GM23338 (cell line): Measurements from ENCODE around the gene EDN2. TPM values are rescaled to one million over a fixed set of nuclear protein-coding genes. Genes with fewer than 3 reads are reported as not detected.
A peak's percentile ranks its signal among the peaks of the same experiment; 100 is the strongest.

Experiments used
- ATAC-seq: fragments of 200-7000 bp; cut with Tn5 transposase; 3 replicates; pipeline ENCODE4 v1.9.1; 2020
- DNase-seq: peaks from one replicate; pipeline ENCODE4 v3.0.0-alpha.2; 2015; ENCODE audit warnings: low spot score
- H2AFZ ChIP-seq: fragments of 200-600 bp; sonication (generic); 2 replicates; pipeline ENCODE4 v1.8.0; 2016; ENCODE audit warnings: antibody characterized with exemption, mild to moderate bottlenecking, moderate library complexity
- H3F3A ChIP-seq: fragments of 200-600 bp; sonication (generic); replicated peaks from 2 replicates; pipeline ENCODE4 v1.8.0; 2017; ENCODE audit warnings: antibody characterized with exemption, mixed run types, low read depth
- H3K27ac ChIP-seq: fragments of 200-600 bp; sonication (generic); 2 replicates; pipeline ENCODE4 v1.6.1; 2016; ENCODE audit warnings: low read depth
- H3K27me3 ChIP-seq: fragments of 200-600 bp; sonication (generic); 2 replicates; pipeline ENCODE4 v1.8.0; 2016; ENCODE audit warnings: mild to moderate bottlenecking, mixed run types, moderate library complexity; ENCODE audit not compliant: insufficient read depth
- H3K36me3 ChIP-seq: fragments of 200-600 bp; sonication (generic); 2 replicates; pipeline ENCODE4 v1.8.0; 2016; ENCODE audit warnings: mild to moderate bottlenecking; ENCODE audit not compliant: insufficient read depth
- H3K4me1 ChIP-seq: fragments of 200-600 bp; sonication (generic); 2 replicates; pipeline ENCODE4 v1.8.0; 2016; ENCODE audit warnings: mild to moderate bottlenecking, moderate library complexity; ENCODE audit not compliant: insufficient read depth
- H3K4me2 ChIP-seq: fragments of 200-600 bp; sonication (generic); 2 replicates; pipeline ENCODE4 v1.7.1; 2017; ENCODE audit warnings: mixed run types
- H3K4me3 ChIP-seq: fragments of 200-600 bp; sonication (generic); 2 replicates; pipeline ENCODE4 v1.6.1; 2016; ENCODE audit warnings: mixed run types
- H3K79me2 ChIP-seq: fragments of 200-600 bp; sonication (generic); replicated peaks from 2 replicates; pipeline ENCODE4 v1.8.0; 2017; ENCODE audit warnings: mild to moderate bottlenecking; ENCODE audit not compliant: insufficient read depth
- H3K9me2 ChIP-seq: fragments of 200-600 bp; sonication (generic); 2 replicates; pipeline ENCODE4 v1.8.0; 2017; ENCODE audit not compliant: insufficient read depth
- H4K20me1 ChIP-seq: fragments of 200-600 bp; sonication (generic); replicated peaks from 2 replicates; pipeline ENCODE4 v1.8.0; 2017; ENCODE audit warnings: mild to moderate bottlenecking; ENCODE audit not compliant: insufficient read depth
- H3K27ac Mint-ChIP-seq: 2 replicates; pipeline ENCODE4 v1.8.0; 2020; ENCODE audit warnings: inconsistent platforms, mild to moderate bottlenecking, moderate library complexity, mixed read lengths
- H3K27me3 Mint-ChIP-seq: 3 replicates; pipeline ENCODE4 v1.8.0; 2022; ENCODE audit warnings: low read depth, mild to moderate bottlenecking, moderate library complexity, mixed read lengths, inconsistent platforms; ENCODE audit not compliant: insufficient read depth, poor library complexity
- H3K36me3 Mint-ChIP-seq: 3 replicates; pipeline ENCODE4 v1.8.0; 2021; ENCODE audit warnings: low read depth, mild to moderate bottlenecking, inconsistent platforms, moderate library complexity, mixed read lengths
- H3K4me1 Mint-ChIP-seq: 3 replicates; pipeline ENCODE4 v1.8.0; 2020; ENCODE audit warnings: mild to moderate bottlenecking, inconsistent platforms, mixed read lengths
- H3K4me3 Mint-ChIP-seq: 3 replicates; pipeline ENCODE4 v1.8.0; 2021; ENCODE audit warnings: moderate library complexity, mild to moderate bottlenecking, inconsistent platforms, mixed read lengths
- H3K9me3 Mint-ChIP-seq: 3 replicates; pipeline ENCODE4 v1.8.0; 2020; ENCODE audit warnings: moderate library complexity, mild to moderate bottlenecking, inconsistent platforms, mixed read lengths
- CREB1 ChIP-seq: fragments of 250-450 bp; sonication (Bioruptor Pico); IDR thresholded peaks from 2 replicates; pipeline ENCODE4 v1.5.0; 2020; ENCODE audit warnings: low read depth, mild to moderate bottlenecking, moderate library complexity
- CTCF ChIP-seq, 2 experiments: fragments of 200-600 bp in 1 of 2; sonication (generic) in 1 of 2; conservative IDR thresholded peaks; 2 replicates each; pipeline versions ENCODE4 v1.5.1 to v1.6.1; 2016 to 2017; ENCODE audit warnings: antibody characterized with exemption in 2 of 2, low read depth in 2 of 2, mild to moderate bottlenecking in 2 of 2, moderate library complexity in 1 of 2
- ETS1 ChIP-seq: IDR thresholded peaks from 2 replicates; pipeline ENCODE4 v1.6.1; 2016; ENCODE audit warnings: antibody characterized with exemption
- EZH2phosphoT487 ChIP-seq: fragments of 200-600 bp; sonication (generic); IDR thresholded peaks from one replicate; pipeline ENCODE4 v1.8.1; 2018; ENCODE audit warnings: antibody characterized with exemption; ENCODE audit not compliant: unreplicated experiment
- JUNB ChIP-seq: IDR thresholded peaks from one replicate; pipeline ENCODE4 v1.6.1; 2016; ENCODE audit warnings: antibody characterized with exemption; ENCODE audit not compliant: unreplicated experiment
- NANOG ChIP-seq: IDR thresholded peaks from 2 replicates; pipeline ENCODE4 v1.6.1; 2016; ENCODE audit warnings: antibody characterized with exemption, borderline replicate concordance
- POLR2AphosphoS5 ChIP-seq: IDR thresholded peaks from 2 replicates; pipeline ENCODE4 v1.6.1; 2016; ENCODE audit warnings: antibody characterized with exemption, low read depth
- REST ChIP-seq: IDR thresholded peaks from one replicate; pipeline ENCODE4 v1.6.1; 2018; ENCODE audit warnings: antibody characterized with exemption; ENCODE audit not compliant: unreplicated experiment
- ZNF114 ChIP-seq: fragments of 250-450 bp; sonication (Bioruptor Pico); IDR thresholded peaks from 2 replicates; pipeline ENCODE4 v1.5.0; 2020; ENCODE audit warnings: mild to moderate bottlenecking, moderate library complexity
- polyA plus RNA-seq: library from polyadenylated mRNA; unstranded; fragments of >200 nt; fragmentation: Nextera tagmentation; extraction: Ambion mirVana; gene quantifications from 2 replicates; pipeline ENCODE4 v1.2.1, GENCODE V29; 2016
- total RNA-seq: library from RNA; depleted of rRNA; stranded (reverse); fragments of >200 nt; shearing (Covaris generic); gene quantifications from 2 replicates; pipeline ENCODE4 v1.2.3, GENCODE V29; 2014

The EDN2 gene
- total and polyA plus RNA-seq, 2 experiments from 2014 or later = not detected

- Histone ChIP-seq H3K36me3 (no peaks in the 10 kb centered on the region), H3K27ac (no peak overlapping the region), H4K20me1 (no peaks in the 10 kb centered on the region), H2AFZ (no peak overlapping the region), H3K27me3 (peaks cover 2% of the 10 kb centered on the region; the same call in 1 of the 2 replicates), H3K79me2 (no peaks in the 10 kb centered on the region), H3K4me1 (no peaks in the 10 kb centered on the region), H3K4me2 (no peak overlapping the region), H3F3A (no peaks in the 10 kb centered on the region), H3K4me3 (no peak overlapping the region), H3K9me2 (peaks cover 7% of the 10 kb centered on the region; the same call in 1 of the 2 replicates)
- no peaks in the 10 kb centered on the region; the same call in 2 of the 3 replicates for H3K9me3 Mint-ChIP-seq
- H3K27ac Mint-ChIP-seq = no peak overlapping the region
- H3K36me3 Mint-ChIP-seq = no peaks in the 10 kb centered on the region; the same call in 2 of the 3 replicates
- peaks cover 6% of the 10 kb centered on the region; the same call in 2 of the 3 replicates for H3K4me1 Mint-ChIP-seq
- peak; percentile 59 for ATAC-seq
- H3K4me3 Mint-ChIP-seq = no peak overlapping the region
- peaks cover 20% of the 10 kb centered on the region for H3K27me3 Mint-ChIP-seq
- peak in 1 of 2 experiments; percentile 16; a peak in 1 of 4 replicates for TF ChIP-seq CTCF (conservative IDR thresholded peaks at IDR 0.05; ENCODE audit: low read depth in 2 of 2)
- TF ChIP-seq JUNB = no peak
- peak; percentile 46 for DNase-seq
Measured at GRCh38 chr1:41521766-41522165, 37.3 kb upstream of the EDN2 start.

- no peak overlapping the region for H3K27ac Mint-ChIP-seq
- peaks cover 25% of the 10 kb centered on the region for H3K27me3 Mint-ChIP-seq
- no peaks in the 10 kb centered on the region for H4K20me1 ChIP-seq
- H3K4me3 Mint-ChIP-seq = no peak overlapping the region
- no peak overlapping the region for H3K4me3 ChIP-seq
- no peak overlapping the region for H3K4me2 ChIP-seq
- no peaks in the 10 kb centered on the region for H3K9me3 Mint-ChIP-seq
- no peaks in the 10 kb centered on the region for H3K4me1 ChIP-seq
- no peak overlapping the region for H3K27ac ChIP-seq
- H3K36me3 Mint-ChIP-seq = no peaks in the 10 kb centered on the region; the same call in 2 of the 3 replicates
- no peak for ATAC-seq
- no peak for DNase-seq
- H3K79me2 ChIP-seq = no peaks in the 10 kb centered on the region
- H3K27me3 ChIP-seq = peaks cover 7% of the 10 kb centered on the region
- no peak overlapping the region for H2AFZ ChIP-seq
- H3K36me3 ChIP-seq = no peaks in the 10 kb centered on the region
- peaks cover 7% of the 10 kb centered on the region; the same call in 1 of the 2 replicates for H3K9me2 ChIP-seq
- H3F3A ChIP-seq = no peaks in the 10 kb centered on the region
- peaks cover 6% of the 10 kb centered on the region; the same call in 2 of the 3 replicates for H3K4me1 Mint-ChIP-seq
- TF ChIP-seq CREB1 (CRISPR knock-in tag) (no peak), ZNF114 (CRISPR knock-in tag) (no peak), JUNB (no peak), EZH2phosphoT487 (no peak), CTCF (conservative IDR thresholded peaks at IDR 0.05; ENCODE audit: low read depth in 2 of 2) (no peak), POLR2AphosphoS5 (no peak), NANOG (no peak), ETS1 (no peak), REST (no peak)
Measured at GRCh38 chr1:41520951-41521752, 36.7 kb upstream of the EDN2 start.
